Central memory CD8-positive, alpha-beta T cell (primary cell): ENCODE data around the gene PITRM1.

Experiments used
- ATAC-seq: fragments of 150-1000 bp; cut with Tn5 transposase; replicated peaks from 2 replicates; pipeline ENCODE4 v1.10.0; 2022; ENCODE audit warnings: mild to moderate bottlenecking, moderate FRiP score, moderate number of reproducible peaks; ENCODE audit not compliant: poor library complexity, severe bottlenecking; ENCODE audit errors: extremely low read depth
- DNase-seq, 2 donors: peaks; one replicate each; pipeline ENCODE4 v3.0.0; 2021; ENCODE audit warnings: low spot score in 2 of 2
- H3K27ac Mint-ChIP-seq: one replicate; pipeline ENCODE4 v1.8.0; 2022; ENCODE audit warnings: low read depth, mild to moderate bottlenecking, moderate library complexity, mixed read lengths
- H3K27me3 Mint-ChIP-seq: one replicate; pipeline ENCODE4 v1.8.0; 2022; ENCODE audit warnings: mixed read lengths
- H3K36me3 Mint-ChIP-seq: one replicate; pipeline ENCODE4 v1.8.0; 2022; ENCODE audit warnings: mild to moderate bottlenecking, moderate library complexity, mixed read lengths; ENCODE audit not compliant: insufficient read depth
- H3K4me1 Mint-ChIP-seq: one replicate; pipeline ENCODE4 v1.8.0; 2022; ENCODE audit warnings: mixed read lengths
- H3K4me3 Mint-ChIP-seq: one replicate; pipeline ENCODE4 v1.8.0; 2022; ENCODE audit warnings: mild to moderate bottlenecking, moderate library complexity, mixed read lengths
- H3K9me3 Mint-ChIP-seq: one replicate; pipeline ENCODE4 v1.8.0; 2022; ENCODE audit warnings: mixed read lengths

The PITRM1 gene

DNA sequence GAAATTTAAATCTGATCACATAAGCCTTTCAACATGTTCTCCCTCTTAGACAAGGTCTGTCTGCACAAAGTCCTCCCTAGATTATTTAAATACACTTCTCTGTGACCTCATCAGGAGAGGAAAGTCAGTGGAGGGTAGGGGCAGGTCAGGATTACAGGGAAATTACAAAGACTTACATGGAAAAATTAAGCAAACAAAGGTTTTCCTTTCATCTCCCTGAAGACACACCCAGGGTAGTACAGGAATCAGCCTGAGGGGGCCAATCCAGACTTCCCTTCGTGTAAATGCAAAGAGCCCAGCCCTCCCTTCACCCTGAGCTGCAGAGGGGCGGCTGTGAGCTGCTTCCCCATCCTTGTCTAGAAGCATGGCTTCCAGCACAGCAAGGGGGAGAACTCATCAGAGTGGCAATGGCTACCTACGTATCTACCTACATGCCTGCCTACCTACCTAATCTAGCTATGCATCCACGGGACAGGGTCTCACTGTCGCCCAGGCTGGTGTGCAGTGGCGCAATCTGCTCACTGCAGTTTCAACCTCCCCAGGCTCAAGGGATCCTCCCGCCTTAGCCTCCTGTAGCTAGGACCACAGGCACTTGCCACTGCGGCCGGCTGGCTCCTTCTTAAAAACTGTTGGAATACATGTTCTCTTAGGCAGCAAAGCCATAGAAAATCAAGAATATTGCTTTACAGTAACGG is 33.2 kb downstream of the PITRM1 start:
- no peak for ATAC-seq
- Mint-ChIP-seq H3K27ac (no peak overlapping the region), H3K9me3 (no peaks in the 10 kb centered on the region), H3K4me3 (no peak overlapping the region), H3K4me1 (no peaks in the 10 kb centered on the region), H3K27me3 (no peaks in the 10 kb centered on the region), H3K36me3 (peaks cover 60% of the 10 kb centered on the region)
- DNase-seq = no peak

DNA sequence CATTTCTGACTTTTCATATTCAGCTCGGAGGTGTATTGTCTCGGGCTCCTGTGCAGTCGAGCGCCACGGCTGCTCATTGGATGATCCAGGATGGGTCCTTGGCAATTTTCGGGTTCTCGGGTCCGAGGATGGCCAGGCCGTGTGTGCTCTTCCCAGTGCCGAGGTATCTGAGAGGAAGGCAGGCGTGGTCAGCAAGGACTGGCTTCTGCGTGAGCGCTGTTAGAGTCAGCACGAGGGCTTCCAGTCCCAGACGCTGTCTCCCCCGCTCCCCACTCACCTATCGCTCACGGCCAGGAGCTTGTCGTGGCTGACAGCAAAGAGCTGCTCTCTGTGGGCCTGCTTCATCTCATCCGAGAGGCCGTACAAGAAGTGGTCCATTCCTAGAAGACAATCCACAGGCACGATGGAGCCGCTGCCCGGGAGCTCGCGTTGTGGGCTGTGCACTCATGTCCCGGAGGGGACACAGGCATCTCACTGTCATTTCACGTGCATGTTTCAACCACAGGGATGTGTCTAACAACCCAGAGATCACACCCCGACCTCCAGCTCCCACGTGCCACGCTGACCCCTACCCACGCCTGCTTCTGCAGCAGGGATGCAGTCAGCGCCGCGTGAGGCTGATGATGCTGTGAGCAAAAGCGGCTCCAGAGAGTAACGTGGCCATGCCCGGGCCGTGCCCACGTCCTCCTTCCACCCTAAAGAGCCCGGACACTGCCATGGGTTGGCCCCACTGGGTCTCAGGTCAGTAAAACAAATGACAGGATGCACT is 34.4 kb downstream of the PITRM1 start:
- Mint-ChIP-seq H3K27me3 (no peaks in the 10 kb centered on the region), H3K36me3 (peaks cover 59% of the 10 kb centered on the region), H3K27ac (no peak overlapping the region), H3K4me3 (no peak overlapping the region), H3K9me3 (no peaks in the 10 kb centered on the region), H3K4me1 (no peaks in the 10 kb centered on the region)
- no peak for DNase-seq
- ATAC-seq = no peak

DNA sequence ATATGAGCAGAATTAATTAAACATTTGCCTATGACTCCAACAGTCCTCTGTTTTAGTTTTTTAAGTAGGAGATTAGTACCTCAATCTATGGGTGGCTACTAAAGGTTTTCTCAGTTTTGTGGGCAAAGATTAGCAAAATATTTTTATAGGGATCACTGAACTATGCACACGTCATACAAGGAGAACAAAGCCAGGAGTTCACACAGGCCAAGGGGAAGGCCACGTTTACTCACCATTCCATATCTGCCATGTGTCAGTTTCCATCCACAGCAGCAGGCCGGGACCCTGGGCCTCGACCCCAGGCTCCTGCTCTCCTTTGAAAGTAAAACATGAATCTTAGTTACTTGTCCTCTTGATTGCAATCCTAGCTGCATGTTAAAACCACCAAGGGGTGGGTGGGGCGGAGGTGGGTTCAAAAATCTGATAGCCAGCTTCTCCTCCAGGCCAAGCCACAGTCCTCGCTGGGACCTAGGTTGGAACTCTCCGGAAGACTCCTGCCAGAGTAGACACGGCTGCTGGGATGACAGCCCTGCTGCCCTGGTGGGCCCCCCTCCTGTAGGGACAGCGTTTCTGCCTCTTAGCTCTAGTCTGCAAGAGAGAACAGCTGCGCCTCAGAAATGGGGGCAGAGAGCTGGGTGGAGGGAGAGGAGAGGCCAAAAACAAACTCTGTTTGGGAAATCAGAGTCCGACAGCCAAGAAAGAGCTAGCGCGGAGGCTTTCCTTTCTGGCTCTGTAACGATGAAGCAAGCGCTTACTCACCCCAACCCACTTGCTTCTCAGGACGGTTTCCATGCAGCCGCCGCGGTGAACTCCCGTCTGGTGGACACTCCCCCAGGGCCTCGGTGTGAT is 35.6 kb downstream of the PITRM1 start:
- H3K27me3 Mint-ChIP-seq = no peaks in the 10 kb centered on the region
- H3K9me3 Mint-ChIP-seq = no peaks in the 10 kb centered on the region
- DNase-seq (no peak), ATAC-seq (no peak)
- H3K27ac Mint-ChIP-seq = no peak overlapping the region
- H3K4me3 Mint-ChIP-seq = no peak overlapping the region
- H3K4me1 Mint-ChIP-seq = no peaks in the 10 kb centered on the region
- peaks cover 61% of the 10 kb centered on the region for H3K36me3 Mint-ChIP-seq

DNA sequence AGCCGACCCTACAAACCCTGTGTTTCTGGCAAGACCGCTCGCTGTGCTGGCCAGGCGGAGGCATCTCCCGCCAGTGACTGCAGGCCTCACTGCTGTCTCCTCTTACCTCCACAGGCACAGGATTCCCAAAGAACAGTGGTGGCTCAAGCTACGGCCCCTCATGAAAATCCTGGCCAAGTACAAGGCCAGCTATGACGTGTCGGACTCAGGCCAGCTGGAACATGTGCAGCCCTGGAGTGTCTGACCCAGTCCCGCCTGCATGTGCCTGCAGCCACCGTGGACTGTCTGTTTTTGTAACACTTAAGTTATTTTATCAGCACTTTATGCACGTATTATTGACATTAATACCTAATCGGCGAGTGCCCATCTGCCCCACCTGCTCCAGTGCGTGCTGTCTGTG is 36.2 kb downstream of the PITRM1 start:
- Mint-ChIP-seq H3K27ac (no peak overlapping the region), H3K4me1 (no peaks in the 10 kb centered on the region), H3K9me3 (no peaks in the 10 kb centered on the region), H3K36me3 (peaks cover 66% of the 10 kb centered on the region), H3K4me3 (no peak overlapping the region), H3K27me3 (no peaks in the 10 kb centered on the region)
- ATAC-seq (no peak), DNase-seq (no peak)

DNA sequence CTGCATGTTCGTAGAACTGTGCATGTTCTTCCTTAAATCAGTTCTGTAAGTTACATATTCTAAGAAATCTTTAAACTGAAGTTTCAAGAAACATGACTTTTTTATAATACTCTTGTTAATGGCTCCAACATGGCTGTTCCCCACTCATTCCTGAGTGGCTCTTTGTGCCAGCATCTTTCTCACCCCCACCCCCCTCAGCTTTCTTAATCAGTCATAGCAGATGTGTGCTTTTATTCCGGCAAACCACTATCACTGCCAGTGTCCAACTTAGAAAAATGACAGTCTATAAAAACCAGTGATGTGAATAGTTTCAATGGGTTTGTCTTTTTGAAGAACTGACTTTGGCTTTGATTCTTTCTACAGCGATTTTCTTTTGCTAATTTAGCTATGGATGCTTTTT is 37.6 kb downstream of the PITRM1 start:
- no peak for DNase-seq
- Mint-ChIP-seq H3K36me3 (peaks cover 65% of the 10 kb centered on the region), H3K9me3 (no peaks in the 10 kb centered on the region), H3K4me1 (no peaks in the 10 kb centered on the region), H3K27ac (no peak overlapping the region), H3K4me3 (no peak overlapping the region), H3K27me3 (no peaks in the 10 kb centered on the region)
- ATAC-seq = no peak

DNA sequence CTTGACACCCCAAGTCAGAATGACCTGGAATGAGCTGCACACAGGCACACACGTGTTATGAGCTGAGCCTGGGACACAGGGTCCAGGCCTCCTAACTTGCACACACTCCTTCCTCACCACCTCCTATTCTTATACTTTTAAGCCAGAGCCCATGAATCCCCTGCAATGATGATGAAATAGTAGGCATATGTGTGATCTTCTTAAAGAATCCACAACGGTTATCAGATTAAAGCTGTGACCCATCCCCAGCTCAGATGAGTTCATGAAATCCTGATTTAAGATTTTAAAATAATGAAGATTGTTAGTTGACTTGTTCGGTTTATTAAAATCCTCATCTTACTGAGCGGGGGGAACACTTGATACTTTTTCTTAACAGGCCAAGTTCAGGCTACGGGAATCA is 38.6 kb downstream of the PITRM1 start:
- Mint-ChIP-seq H3K4me3 (no peak overlapping the region), H3K36me3 (peaks cover 67% of the 10 kb centered on the region)
- DNase-seq = no peak

DNA sequence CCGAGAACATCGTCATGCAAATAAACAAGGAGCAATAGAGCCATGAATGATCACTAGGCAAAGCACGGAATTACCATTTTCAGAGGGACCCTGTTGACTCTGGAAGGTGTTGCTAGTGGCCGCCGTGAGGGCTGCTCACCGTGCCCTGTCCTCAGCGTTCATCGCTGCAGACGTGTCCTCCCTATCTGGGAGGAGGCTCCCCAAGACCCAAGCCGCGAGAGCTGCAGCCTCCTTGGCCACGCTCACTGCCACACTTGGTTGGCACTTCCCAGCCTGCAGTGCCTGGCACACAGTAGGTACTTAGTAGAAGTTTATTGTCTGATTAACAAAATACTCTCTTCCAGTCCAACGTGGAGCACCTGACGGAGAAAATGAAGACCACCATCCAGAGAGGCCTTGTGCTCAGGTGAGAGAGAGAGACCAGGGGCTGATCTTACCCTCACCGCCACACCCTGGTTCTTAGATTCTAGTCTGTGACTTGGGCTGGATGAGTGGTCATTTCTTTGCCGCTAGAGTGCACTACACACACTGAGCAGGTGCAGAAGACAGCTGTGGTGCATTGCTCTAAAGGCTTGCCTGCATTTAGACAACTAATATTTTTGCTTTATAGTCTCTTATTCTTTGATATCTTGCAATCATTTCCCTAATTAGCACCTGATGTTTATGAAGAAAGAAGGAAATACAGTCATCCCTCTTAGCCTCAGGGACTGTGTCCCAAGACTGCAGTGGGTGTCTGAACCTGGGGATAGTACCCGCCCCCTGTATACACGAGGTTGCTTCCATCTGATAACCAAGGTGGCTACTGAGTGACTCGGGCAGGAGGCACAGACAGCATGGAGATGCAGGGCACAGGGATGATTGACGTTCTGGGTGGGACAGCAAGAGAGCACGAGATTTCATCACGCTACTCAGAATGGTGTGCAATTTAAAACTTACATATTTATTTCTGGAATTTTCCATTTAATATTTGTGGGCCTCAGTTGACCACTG is 40.3 kb downstream of the PITRM1 start:
- H3K4me1 Mint-ChIP-seq = no peaks in the 10 kb centered on the region
- no peaks in the 10 kb centered on the region for H3K27me3 Mint-ChIP-seq
- ATAC-seq (no peak), DNase-seq (no peak)
- H3K4me3 Mint-ChIP-seq = no peak overlapping the region
- H3K27ac Mint-ChIP-seq = no peak overlapping the region
- peaks cover 57% of the 10 kb centered on the region for H3K36me3 Mint-ChIP-seq
- no peaks in the 10 kb centered on the region for H3K9me3 Mint-ChIP-seq

More for the DNA sequence above, 38.6 kb downstream of the PITRM1 start:
- Mint-ChIP-seq H3K4me1 (no peaks in the 10 kb centered on the region), H3K27me3 (no peaks in the 10 kb centered on the region), H3K9me3 (no peaks in the 10 kb centered on the region), H3K27ac (no peak overlapping the region)
- no peak for ATAC-seq

DNA sequence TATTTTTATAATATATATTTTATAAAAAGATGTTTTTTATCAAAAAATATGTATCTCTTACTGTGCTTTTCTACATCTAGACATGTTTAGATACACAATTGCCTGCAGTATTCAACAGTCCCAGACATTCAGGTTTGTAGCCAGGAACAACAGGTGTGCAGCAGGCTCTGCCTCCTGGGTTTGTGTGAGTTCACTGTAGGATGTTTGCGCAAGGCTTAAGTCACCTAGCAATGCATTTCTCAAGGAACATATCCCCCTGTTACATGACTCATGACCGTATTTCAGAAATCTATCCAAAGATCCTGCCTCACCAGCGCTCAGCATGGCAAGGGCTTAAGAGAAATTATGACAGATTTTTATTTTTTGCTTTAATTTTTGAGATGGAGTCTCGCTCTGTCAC is 41.5 kb downstream of the PITRM1 start:
- DNase-seq (no peak), ATAC-seq (no peak)
- peaks cover 46% of the 10 kb centered on the region for H3K36me3 Mint-ChIP-seq
- H3K4me1 Mint-ChIP-seq = no peaks in the 10 kb centered on the region
- no peaks in the 10 kb centered on the region for H3K27me3 Mint-ChIP-seq
- H3K9me3 Mint-ChIP-seq = no peaks in the 10 kb centered on the region
- H3K4me3 Mint-ChIP-seq = no peak overlapping the region
- no peak overlapping the region for H3K27ac Mint-ChIP-seq

DNA sequence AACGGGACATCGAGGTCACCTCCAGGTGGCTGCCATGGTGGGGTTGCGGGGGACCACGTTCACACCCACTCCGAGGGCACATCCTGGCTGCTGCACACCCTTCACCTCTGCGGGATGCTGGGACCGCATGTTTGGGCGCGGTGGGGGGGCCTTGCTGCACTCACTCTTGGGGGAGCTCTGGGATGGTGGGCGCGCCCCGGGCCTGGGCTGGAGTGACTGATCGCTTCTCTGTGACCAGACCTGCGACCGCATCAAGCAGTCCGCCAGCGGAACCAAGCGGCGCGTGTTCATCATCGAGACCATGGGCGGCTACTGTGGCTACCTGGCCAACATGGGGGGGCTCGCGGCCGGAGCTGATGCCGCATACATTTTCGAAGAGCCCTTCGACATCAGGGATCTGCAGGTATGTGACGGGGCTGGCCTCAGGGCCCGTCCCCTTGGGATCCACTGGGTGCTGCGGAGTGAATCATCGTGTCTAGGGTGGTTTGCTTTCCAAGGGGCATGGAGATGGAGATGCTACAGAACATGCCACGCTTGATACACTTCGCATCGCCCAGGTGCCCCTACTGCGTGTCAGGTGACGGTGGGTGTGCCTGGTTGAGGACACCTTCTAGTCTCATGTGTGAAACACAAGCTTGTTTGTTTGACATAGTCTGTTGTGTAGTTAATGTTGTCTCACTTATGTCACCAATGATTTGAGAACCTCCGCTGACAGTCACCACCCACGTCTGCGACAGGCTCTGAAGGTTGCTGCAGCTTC is 42.8 kb downstream of the PITRM1 start:
- DNase-seq = no peak
- peaks cover 42% of the 10 kb centered on the region for H3K36me3 Mint-ChIP-seq
- no peaks in the 10 kb centered on the region for H3K9me3 Mint-ChIP-seq
- no peak overlapping the region for H3K4me3 Mint-ChIP-seq
- no peaks in the 10 kb centered on the region for H3K4me1 Mint-ChIP-seq
- H3K27ac Mint-ChIP-seq = no peak overlapping the region
- ATAC-seq = no peak
- H3K27me3 Mint-ChIP-seq = no peaks in the 10 kb centered on the region

DNA sequence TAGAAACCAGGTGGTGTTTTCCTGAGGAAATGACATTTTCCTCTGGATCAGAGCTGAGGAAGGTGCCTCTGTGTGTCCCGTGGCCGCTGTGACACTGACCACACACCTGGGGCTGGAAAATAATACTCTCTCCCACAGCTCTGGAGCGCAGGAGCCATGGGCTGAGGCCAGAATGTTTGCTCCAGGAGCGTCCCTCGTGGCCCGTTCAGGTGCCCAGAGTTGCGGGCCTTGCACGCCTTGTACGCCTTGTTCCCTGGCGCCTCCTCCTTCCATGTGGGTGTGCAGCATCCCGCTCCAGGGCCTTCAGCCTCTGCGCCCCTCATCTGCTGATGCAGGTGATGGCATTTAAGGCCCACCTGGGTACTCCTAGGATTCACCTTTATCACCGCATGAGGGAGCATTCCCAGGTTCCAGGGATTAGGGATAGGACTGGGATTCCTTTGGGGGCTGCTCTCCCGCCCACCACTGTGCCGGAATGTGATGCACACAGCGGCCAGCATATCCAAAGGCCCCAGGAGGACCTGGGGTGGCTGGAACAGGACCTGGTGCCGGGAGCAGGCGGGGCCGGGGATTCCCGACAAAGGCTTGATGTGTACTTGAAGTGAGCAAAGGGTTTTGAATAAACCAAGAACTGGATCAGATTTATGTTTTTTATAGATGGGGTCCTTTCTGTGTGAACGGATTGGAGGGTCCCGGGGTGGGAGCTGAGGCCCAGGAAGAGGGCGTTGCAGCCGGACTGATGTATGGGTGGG is 44.0 kb downstream of the PITRM1 start:
- no peaks in the 10 kb centered on the region for H3K4me1 Mint-ChIP-seq
- H3K27me3 Mint-ChIP-seq = no peaks in the 10 kb centered on the region
- DNase-seq (no peak), ATAC-seq (no peak)
- H3K9me3 Mint-ChIP-seq = no peaks in the 10 kb centered on the region
- H3K27ac Mint-ChIP-seq = no peak overlapping the region
- H3K36me3 Mint-ChIP-seq = peaks cover 34% of the 10 kb centered on the region
- no peak overlapping the region for H3K4me3 Mint-ChIP-seq

DNA sequence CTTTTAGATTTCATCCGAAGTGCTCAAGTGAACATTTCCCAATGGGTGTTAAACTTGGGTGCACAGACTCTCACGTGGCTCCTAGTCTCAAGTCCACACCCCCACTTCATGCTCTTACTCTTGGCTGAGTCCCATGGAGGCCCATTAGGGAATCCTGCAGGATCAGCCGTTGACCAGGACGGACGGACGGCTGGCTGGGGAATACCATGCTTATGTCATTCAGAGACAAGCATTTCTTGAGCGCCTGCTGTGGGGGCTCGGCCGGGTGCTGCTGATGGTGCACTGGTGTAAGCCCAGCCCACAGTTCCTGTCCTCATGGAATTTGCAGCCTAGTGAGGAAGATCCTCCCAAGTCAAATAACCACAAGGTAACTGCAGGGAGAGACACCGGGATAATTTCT is 44.7 kb downstream of the PITRM1 start:
- Mint-ChIP-seq H3K27me3 (no peaks in the 10 kb centered on the region), H3K4me1 (no peaks in the 10 kb centered on the region), H3K4me3 (no peak overlapping the region), H3K9me3 (no peaks in the 10 kb centered on the region), H3K36me3 (peaks cover 31% of the 10 kb centered on the region), H3K27ac (no peak overlapping the region)
- ATAC-seq = no peak
- no peak for DNase-seq
